Prostate gland (tissue), 2 donors: ENCODE data around the gene VAMP3.

Source experiments
- CTCF ChIP-seq, 4 experiments: fragments of 200-600 bp in 2 of 4; fragments of 450-650 bp in 2 of 4; sonication (generic) in 2 of 4; IDR thresholded peaks; 1 replicate in 3 of 4; 2 replicates in 1 of 4; pipeline ENCODE4 v1.5.1; 2016 to 2019; ENCODE audit warnings: antibody characterized with exemption in 4 of 4, mild to moderate bottlenecking in 2 of 4, moderate library complexity in 2 of 4
- POLR2AphosphoS5 ChIP-seq: sonication (generic); formaldehyde crosslinking; IDR thresholded peaks from one replicate; pipeline ENCODE4 v1.6.1; 2017; ENCODE audit warnings: antibody characterized with exemption

GRCh38 chr1:7809742-7810141 lies 38.6 kb downstream of the VAMP3 start:
- TF ChIP-seq CTCF (IDR thresholded peaks at IDR 0.05): no peak
- TF ChIP-seq POLR2AphosphoS5: no peak
